ENCODE measurements around the gene JAGN1. TPM values are rescaled to one million over a fixed set of nuclear protein-coding genes. Genes with fewer than 3 reads are reported as not detected.

JAGN1 gene
- total RNA-seq, 1 donor from 2014 or later = 31.1 TPM

Other genes starting within 250 kb of the JAGN1 start
- gene MTMR14, start 241.1 kb upstream of the JAGN1 start, total RNA-seq = 37.4 and 57.1 TPM in 2 replicates
- not detected in 2 replicates for gene CPNE9, start 186.8 kb upstream of the JAGN1 start, total RNA-seq
- 15.5 and 23.6 TPM in 2 replicates for gene BRPF1, start 158.9 kb upstream of the JAGN1 start, total RNA-seq
- gene OGG1, start 140.7 kb upstream of the JAGN1 start, total RNA-seq = 6.1 and 11.9 TPM in 2 replicates
- 28.7 and 38.7 TPM in 2 replicates for gene CAMK1, start 120.7 kb upstream of the JAGN1 start, total RNA-seq
- gene TADA3, start 98.1 kb upstream of the JAGN1 start, total RNA-seq = 55.2 and 57.5 TPM in 2 replicates
- 212 and 474 TPM in 2 replicates for gene ARPC4, start 97.5 kb upstream of the JAGN1 start, total RNA-seq
- 10.4 and 33.6 TPM in 2 replicates for gene TTLL3, start 80.3 kb upstream of the JAGN1 start, total RNA-seq
- gene RPUSD3, start 46.6 kb upstream of the JAGN1 start, total RNA-seq = 17.2 and 17.4 TPM in 2 replicates
- gene CIDEC, start 10.4 kb upstream of the JAGN1 start, total RNA-seq = 0.10 TPM in 1 of 2 replicates, not detected in the other
- 0.69 and 1.3 TPM in 2 replicates for gene IL17RE, start 12.2 kb downstream of the JAGN1 start, total RNA-seq
- 18.9 and 29.9 TPM in 2 replicates for gene IL17RC, start 26.5 kb downstream of the JAGN1 start, total RNA-seq
- gene CRELD1, start 43.2 kb downstream of the JAGN1 start, total RNA-seq = 35.9 and 74.2 TPM in 2 replicates
- 1.0 and 3.0 TPM in 2 replicates for gene PRRT3, start 61.8 kb downstream of the JAGN1 start, total RNA-seq
- 58.3 and 107 TPM in 2 replicates for gene EMC3, start 96.2 kb downstream of the JAGN1 start, total RNA-seq
- gene FANCD2, start 135.8 kb downstream of the JAGN1 start, total RNA-seq = 7.3 and 16.7 TPM in 2 replicates
- gene FANCD2OS, start 217.6 kb downstream of the JAGN1 start, total RNA-seq = not detected in 2 replicates
- gene BRK1, start 225.1 kb downstream of the JAGN1 start, total RNA-seq = 120 and 175 TPM in 2 replicates